Ramos (cell line): ENCODE results near the gene CEP41.
"Not testable (repeated sequence)": the region's sequence is repeated elsewhere in the genome, so short reads cannot be mapped to it uniquely, and the experiment has no call there.

ENCODE experiments used
- in situ Hi-C: fragments of 300-500 bp; cut with MboI; formaldehyde crosslinking; loops from one replicate; pipeline ENCODE4 v1.14.3; 2022; ENCODE audit warnings: low sequenced_read_pairs; ENCODE audit not compliant: unreplicated experiment

Gene CEP41

GRCh38 chr7:130377178-130377577 is 63.6 kb downstream of the CEP41 start:
- in situ Hi-C loops: no loop called here

DNA sequence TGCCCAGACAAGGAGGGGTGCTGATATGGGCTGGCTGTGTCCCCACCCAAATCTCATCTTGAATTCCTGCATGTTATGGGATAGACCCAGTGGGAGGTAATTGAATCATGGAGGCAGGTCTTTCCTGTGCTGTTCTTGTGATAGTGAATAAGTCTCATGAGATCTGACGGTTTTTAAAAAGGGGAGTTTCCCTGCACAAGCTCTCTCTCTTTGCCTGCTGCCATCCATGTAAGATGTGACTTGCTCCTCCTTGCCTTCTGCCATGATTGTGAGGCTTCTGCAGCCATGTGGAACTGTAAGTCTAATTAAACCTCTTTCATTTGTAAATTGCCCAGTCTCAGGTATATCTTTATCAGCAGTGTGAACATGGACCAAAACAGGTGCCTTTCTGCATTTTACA is 64.4 kb downstream of the CEP41 start:
- in situ Hi-C loops: not testable (repeated sequence)

- in situ Hi-C loops: no loop called here
Measured at GRCh38 chr7:130374507-130374906, 66.3 kb downstream of the CEP41 start.

DNA sequence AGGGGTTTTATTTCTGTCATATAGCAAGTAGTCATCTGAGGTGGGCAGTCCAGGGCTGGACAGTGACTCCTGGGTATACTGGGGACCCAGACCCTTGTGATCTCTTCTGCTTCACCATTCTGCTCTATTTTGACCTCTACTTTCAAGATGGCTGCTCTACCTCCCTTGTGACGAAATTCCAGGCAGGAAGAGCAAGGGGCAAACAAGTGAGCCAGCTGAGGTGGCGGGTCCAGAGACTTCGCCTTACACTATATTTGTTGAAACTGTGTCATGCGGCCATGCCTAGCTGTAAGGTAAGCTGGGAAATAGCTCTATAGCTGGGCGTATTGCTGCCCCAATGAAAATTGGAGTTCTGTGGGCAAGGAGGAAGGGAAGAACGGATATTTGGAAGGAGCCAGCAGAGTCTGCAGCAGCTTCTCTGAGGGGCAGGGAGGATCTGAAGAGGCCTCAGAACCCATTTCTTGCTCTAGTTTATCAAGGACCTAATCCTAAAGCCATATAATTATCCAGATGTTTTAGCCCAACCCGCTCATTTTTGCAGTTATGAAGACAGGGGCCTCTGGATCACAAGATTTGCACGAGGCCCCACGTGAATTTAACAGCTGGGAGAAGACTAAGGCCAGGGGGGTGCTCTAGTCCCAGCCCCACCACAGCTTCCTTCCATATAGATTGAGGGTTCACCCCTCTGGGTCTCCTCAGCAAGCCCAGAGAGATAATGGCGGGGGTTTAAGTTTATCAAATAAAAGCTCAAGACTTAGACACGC is 68.2 kb downstream of the CEP41 start:
- in situ Hi-C loops: no loop called here

DNA sequence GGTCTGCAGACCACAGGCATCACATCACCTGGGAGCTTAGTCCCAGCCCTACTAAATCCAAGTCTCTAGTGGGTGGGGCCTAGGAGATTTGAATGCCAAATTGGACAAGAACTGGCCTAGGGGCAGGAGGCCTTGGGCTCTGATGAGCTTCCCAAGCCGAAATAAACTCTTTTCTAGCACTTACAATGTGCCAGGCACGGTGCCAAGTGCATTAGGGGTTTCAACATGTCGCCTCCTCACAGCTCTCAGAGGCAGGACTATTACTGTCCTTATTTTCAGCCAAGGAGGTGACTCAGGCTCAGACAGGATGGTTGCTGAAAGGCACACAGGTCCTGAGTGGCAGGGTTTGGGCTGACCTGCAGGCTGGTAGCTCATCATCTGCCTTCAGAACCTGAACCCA is 69.8 kb downstream of the CEP41 start:
- in situ Hi-C loops: no loop called here

- in situ Hi-C loops: no loop called here
Measured at GRCh38 chr7:130369831-130370550, 70.8 kb downstream of the CEP41 start.

DNA sequence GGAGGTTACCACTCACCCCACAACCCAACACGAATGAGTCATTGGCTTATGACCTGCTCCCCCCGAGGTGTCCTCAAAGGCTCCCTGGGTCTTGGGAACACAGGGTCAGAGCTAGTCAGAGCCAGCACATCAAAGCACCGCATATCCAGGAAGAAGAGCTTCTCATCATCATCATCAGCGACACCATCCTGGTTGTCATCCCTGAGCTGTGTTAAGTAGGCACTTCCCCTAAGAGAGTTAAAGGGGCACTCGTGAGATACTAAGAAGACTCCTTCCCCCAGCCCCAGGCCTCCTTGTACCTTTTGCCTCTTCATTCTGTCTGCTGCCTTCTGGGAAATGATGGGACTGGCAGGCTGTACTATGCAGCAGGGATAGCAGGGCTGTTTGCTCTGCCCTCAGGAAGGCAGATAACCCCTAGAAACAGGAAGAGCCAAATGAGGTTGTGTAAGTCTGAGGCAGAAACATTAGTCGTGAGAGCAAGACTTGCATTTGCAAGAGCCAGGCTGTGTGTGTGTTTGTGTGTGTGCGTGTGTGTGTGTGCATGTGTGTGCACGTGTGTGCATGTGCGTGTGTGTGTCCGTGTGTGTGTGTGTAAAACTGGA is 71.6 kb downstream of the CEP41 start:
- in situ Hi-C loops: no loop called here

DNA sequence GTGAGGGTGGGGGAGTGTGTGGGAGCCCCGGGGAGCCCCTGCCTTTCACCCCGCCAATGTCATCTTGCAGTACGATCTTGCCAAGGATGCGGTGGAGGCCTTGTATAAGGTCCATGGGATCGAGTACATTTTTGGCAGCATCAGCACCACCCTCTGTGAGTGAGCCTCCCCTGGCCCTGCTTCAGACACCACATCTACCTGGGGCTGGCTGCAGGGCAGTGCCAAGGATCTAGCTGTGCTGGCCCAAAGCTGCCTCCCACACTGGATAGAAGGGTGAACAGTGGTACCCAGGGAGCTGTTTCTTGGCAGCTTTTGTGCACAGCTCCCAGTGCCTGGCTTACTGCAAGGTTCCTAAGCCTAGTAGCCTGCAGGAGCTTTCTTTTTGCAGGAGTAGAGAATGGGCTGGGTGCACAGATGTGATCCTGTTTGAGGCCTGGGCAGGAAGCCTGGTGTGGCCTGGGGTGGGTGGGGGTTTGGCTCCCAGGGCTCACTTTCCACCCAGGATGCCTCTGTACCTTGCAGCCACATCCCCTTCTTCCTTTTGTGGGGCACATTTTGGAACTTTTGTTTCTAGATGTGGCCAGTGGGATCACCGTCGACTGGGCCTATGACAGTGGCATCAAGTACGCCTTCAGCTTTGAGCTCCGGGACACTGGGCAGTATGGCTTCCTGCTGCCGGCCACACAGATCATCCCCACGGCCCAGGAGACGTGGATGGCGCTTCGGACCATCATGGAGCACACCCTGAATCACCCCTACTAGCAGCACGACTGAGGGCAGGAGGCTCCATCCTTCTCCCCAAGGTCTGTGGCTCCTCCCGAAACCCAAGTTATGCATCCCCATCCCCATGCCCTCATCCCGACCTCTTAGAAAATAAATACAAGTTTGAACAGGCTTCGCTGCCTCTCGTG is 72.7 kb downstream of the CEP41 start:
- in situ Hi-C loops: no loop called here

DNA sequence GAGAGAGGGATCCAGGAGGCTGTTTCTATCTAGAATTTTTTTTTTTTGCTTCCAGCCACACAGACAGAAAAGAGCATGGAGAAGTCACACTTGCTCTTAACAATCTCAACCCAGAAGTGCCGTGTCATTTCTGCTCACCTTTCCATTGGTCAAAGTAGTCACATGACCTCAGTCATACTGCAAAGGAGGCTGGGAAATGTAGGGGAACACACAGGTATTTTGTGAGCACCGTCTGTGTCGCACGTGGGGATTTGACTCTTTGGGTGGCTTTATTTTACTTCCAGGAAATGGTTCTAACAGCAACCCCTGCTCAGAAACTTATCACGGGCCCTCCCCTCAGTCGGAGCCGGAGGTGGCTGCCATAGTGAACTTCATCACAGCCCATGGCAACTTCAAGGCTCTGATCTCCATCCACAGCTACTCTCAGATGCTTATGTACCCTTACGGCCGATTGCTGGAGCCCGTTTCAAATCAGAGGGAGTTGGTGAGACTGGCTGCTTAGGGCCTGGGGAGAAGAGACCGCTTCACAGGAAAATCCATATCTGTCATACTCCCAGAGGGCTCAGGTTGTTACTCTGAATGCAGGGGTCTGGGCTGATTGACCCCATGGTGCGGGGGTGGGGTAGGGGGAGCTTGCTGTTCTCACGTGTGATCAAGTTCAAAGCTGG is 73.6 kb downstream of the CEP41 start:
- in situ Hi-C loops: no loop called here

- in situ Hi-C loops: no loop called here
Measured at GRCh38 chr7:130366564-130366963, 74.3 kb downstream of the CEP41 start.

- in situ Hi-C loops: no loop called here
Measured at GRCh38 chr7:130365511-130366441, 75.0 kb downstream of the CEP41 start.

DNA sequence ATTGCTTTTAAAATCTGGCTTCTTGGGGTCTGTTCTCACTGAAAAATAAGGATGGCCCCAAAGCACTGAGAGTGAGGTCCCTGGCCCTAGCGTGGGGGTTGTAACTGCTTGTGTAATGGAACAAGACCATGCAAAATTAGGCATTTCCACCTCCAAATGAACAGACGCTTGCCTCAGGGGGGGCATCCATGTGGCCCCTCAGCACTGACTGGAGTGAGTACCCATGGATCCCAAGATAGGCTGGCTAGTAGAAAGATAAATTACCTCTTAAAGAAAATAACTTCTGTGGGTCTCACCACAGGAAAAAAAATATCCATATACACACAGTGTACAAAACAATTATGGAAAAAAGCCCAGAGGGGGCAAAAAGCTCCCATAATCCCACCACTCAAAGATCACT is 75.7 kb downstream of the CEP41 start:
- in situ Hi-C loops: no loop called here

- in situ Hi-C loops: no loop called here
Measured at GRCh38 chr7:130364451-130364850, 76.4 kb downstream of the CEP41 start.

DNA sequence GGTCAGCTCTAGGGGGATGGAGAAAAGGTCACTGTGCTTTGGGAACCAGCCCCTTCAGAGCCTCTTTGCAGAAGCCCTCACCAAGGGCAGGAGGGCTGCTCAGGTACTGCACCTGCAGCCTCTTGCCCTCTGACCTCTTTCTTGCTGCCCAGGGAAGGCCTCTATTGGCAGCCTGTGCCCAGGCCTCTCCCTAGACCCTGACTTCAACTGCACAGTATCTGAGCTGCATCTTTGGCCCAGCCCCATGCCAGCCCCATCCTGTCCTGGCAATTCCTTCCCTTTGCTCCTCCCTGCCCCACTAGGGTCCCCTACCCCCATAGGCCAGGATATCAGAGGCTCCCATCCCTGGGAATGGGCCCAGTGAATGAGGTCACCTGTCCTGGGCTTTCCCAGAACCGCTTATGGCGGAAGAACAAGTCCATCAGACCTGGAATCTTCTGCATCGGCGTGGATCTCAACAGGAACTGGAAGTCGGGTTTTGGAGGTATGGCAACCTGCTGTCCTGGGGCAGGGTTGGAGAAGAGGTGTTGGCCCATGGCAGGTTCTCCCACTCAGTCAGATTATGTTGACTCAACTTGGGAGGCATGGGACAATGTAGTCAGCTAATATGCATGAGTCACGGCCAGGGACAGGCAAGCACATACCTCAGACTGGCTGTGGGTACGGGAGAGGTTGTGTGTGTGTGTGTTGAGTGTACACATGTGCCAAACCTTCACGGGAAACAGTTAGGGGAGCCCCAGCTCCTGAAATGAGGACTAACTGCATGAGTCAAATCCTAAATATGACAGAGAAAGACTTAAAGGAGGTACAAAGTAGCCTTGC is 77.6 kb downstream of the CEP41 start:
- in situ Hi-C loops: no loop called here

- in situ Hi-C loops: no loop called here
Measured at GRCh38 chr7:130362251-130362816, 78.5 kb downstream of the CEP41 start.

DNA sequence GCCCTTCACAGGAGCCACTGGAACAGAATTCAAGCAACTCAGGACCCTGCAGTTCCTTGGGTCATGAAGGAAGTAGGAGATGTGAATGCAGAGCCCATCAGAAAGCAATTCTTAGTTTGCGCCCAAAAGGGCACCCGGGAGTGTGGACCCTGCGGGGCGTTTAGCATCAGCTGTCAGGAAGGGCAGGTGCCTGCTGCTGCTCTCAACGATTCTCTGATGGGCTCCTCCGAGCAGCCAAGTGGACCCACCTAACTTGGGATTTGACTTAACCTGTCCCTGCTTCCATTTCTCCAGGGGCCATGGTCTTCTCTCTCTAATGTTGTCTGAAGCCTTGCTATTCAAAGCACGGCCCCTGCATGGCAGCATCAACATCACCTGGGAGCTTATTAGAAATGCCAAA is 79.1 kb downstream of the CEP41 start:
- in situ Hi-C loops: no loop called here

DNA sequence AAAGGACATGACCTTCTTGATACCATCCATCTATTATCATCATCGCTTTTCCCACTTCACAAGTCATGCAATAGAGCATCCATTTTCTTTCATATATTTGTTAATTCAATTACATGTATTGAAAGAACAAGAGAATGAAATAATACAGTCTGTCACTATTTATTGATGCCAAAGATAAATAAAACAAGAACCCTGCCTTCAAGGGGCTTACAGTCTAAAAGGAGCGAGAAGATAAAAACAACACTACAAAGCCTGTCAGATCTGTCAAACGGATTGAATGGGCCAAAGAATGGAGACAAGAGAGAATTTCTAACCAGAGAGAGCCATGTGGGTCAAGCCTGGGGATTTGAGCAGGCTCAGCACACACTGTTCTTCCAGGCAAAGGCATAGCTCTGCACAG is 80.3 kb downstream of the CEP41 start:
- in situ Hi-C loops: no loop called here
